ENCODE results near the gene KRT25.

The KRT25 gene

GRCh38 chr17:40795019-40795667 lies 40.0 kb upstream of the KRT25 start:
- no peak overlapping the region for H2AFZ ChIP-seq (ENCODE audit: low read length)
- no peaks in the 10 kb centered on the region for H3K9me2 ChIP-seq (replicated peaks; ENCODE audit: insufficient read depth, low read length)
- no peak overlapping the region for H3K4me3 ChIP-seq (ENCODE audit: low read length)
- TF ChIP-seq EZH2 (optimal IDR thresholded peaks at IDR 0.05; ENCODE audit: low read depth, low read length), result no peak
- TF ChIP-seq EZH2phosphoT487 (IDR thresholded peaks at IDR 0.05; ENCODE audit: low read length), result no peak
- TF ChIP-seq, protein P1, sequence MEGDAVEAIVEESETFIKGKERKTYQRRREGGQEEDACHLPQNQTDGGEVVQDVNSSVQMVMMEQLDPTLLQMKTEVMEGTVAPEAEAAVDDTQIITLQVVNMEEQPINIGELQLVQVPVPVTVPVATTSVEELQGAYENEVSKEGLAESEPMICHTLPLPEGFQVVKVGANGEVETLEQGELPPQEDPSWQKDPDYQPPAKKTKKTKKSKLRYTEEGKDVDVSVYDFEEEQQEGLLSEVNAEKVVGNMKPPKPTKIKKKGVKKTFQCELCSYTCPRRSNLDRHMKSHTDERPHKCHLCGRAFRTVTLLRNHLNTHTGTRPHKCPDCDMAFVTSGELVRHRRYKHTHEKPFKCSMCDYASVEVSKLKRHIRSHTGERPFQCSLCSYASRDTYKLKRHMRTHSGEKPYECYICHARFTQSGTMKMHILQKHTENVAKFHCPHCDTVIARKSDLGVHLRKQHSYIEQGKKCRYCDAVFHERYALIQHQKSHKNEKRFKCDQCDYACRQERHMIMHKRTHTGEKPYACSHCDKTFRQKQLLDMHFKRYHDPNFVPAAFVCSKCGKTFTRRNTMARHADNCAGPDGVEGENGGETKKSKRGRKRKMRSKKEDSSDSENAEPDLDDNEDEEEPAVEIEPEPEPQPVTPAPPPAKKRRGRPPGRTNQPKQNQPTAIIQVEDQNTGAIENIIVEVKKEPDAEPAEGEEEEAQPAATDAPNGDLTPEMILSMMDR (IDR thresholded peaks at IDR 0.05; ENCODE audit: low read length), result no peak
- H3K27me3 ChIP-seq (replicated peaks; ENCODE audit: insufficient read depth, low read length), result no peaks in the 10 kb centered on the region
- no peak overlapping the region for H3K4me2 ChIP-seq (ENCODE audit: low read depth, low read length)
- H3K4me1 ChIP-seq (ENCODE audit: low read length), result no peaks in the 10 kb centered on the region
- DNase-seq, result no peak
- no peaks in the 10 kb centered on the region for H3F3A ChIP-seq (ENCODE audit: insufficient read depth, low read length)
- no peaks in the 10 kb centered on the region for H4K20me1 ChIP-seq (ENCODE audit: insufficient read depth, low read length)
- no peak overlapping the region for H3K9ac ChIP-seq (ENCODE audit: low read length)
- H3K9me3 ChIP-seq (replicated peaks; ENCODE audit: insufficient read depth, low read length), result no peaks in the 10 kb centered on the region
- H3K36me3 ChIP-seq (replicated peaks; ENCODE audit: insufficient read depth, low read length), result no peaks in the 10 kb centered on the region
- no peak overlapping the region for H3K27ac ChIP-seq (ENCODE audit: low read length)
- H3K79me2 ChIP-seq (ENCODE audit: low read length), result no peaks in the 10 kb centered on the region

DNA sequence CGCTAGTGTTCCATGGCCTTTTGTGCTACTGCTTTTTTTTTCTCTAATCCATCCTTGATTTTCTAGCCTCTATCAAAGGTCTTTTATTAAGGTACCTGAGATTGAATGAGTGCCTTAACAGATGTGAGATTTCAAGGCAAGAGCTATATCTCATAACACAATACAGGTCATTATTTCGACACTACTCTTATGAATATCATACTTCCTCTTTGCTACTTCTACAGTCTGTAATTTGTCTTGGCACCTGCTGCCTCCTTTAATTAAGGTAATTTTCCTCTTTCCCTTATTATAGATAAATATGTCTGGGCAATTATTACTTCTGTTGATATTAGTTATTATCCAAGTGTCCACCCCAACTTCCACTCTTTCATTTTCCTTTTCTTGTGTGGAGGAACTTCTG lies 39.3 kb upstream of the KRT25 start:
- Histone ChIP-seq H3K36me3 (replicated peaks; ENCODE audit: insufficient read depth, low read length) (no peaks in the 10 kb centered on the region), H3K27ac (ENCODE audit: low read length) (no peak overlapping the region), H3F3A (ENCODE audit: insufficient read depth, low read length) (no peaks in the 10 kb centered on the region), H3K4me3 (ENCODE audit: low read length) (no peak overlapping the region), H4K20me1 (ENCODE audit: insufficient read depth, low read length) (no peaks in the 10 kb centered on the region), H3K4me2 (ENCODE audit: low read depth, low read length) (no peak overlapping the region), H2AFZ (ENCODE audit: low read length) (no peak overlapping the region), H3K9me3 (replicated peaks; ENCODE audit: insufficient read depth, low read length) (no peaks in the 10 kb centered on the region), H3K9me2 (replicated peaks; ENCODE audit: insufficient read depth, low read length) (no peaks in the 10 kb centered on the region), H3K4me1 (ENCODE audit: low read length) (no peaks in the 10 kb centered on the region), H3K9ac (ENCODE audit: low read length) (no peak overlapping the region), H3K27me3 (replicated peaks; ENCODE audit: insufficient read depth, low read length) (no peaks in the 10 kb centered on the region), H3K79me2 (ENCODE audit: low read length) (no peaks in the 10 kb centered on the region)
- TF ChIP-seq, protein P1 (IDR thresholded peaks at IDR 0.05; ENCODE audit: low read length), result no peak
- TF ChIP-seq EZH2phosphoT487 (IDR thresholded peaks at IDR 0.05; ENCODE audit: low read length), result no peak
- no peak for TF ChIP-seq EZH2 (optimal IDR thresholded peaks at IDR 0.05; ENCODE audit: low read depth, low read length)
- DNase-seq, result no peak

- H3K36me3 ChIP-seq (replicated peaks; ENCODE audit: insufficient read depth, low read length), result no peaks in the 10 kb centered on the region
- no peaks in the 10 kb centered on the region for H3K27me3 ChIP-seq (replicated peaks; ENCODE audit: insufficient read depth, low read length)
- no peak for DNase-seq
- H3K9ac ChIP-seq (ENCODE audit: low read length), result no peak overlapping the region
- no peaks in the 10 kb centered on the region for H3F3A ChIP-seq (ENCODE audit: insufficient read depth, low read length)
- no peaks in the 10 kb centered on the region for H3K4me1 ChIP-seq (ENCODE audit: low read length)
- H3K9me3 ChIP-seq (replicated peaks; ENCODE audit: insufficient read depth, low read length), result no peaks in the 10 kb centered on the region
- H3K4me3 ChIP-seq (ENCODE audit: low read length), result no peak overlapping the region
- H3K9me2 ChIP-seq (replicated peaks; ENCODE audit: insufficient read depth, low read length), result no peaks in the 10 kb centered on the region
- no peaks in the 10 kb centered on the region for H3K79me2 ChIP-seq (ENCODE audit: low read length)
- no peak overlapping the region for H3K4me2 ChIP-seq (ENCODE audit: low read depth, low read length)
- H3K27ac ChIP-seq (ENCODE audit: low read length), result no peak overlapping the region
- H4K20me1 ChIP-seq (ENCODE audit: insufficient read depth, low read length), result no peaks in the 10 kb centered on the region
- TF ChIP-seq EZH2 (optimal IDR thresholded peaks at IDR 0.05; ENCODE audit: low read depth, low read length) (no peak), EZH2phosphoT487 (IDR thresholded peaks at IDR 0.05; ENCODE audit: low read length) (no peak)
- TF ChIP-seq, protein P1 (IDR thresholded peaks at IDR 0.05; ENCODE audit: low read length), result no peak
- H2AFZ ChIP-seq (ENCODE audit: low read length), result no peak overlapping the region
These were observed 38.7 kb upstream of the KRT25 start for GRCh38 chr17:40793832-40794231.

Data from MM.1S (cell line).